Stimulated activated memory B cell treated with anti-CD40 and anti-IgM and Interleukin-4, amounts not matched to agents 10 μg/mL and 1 μg/mL and 100 μg/mL, for 72 hours (primary cell): ENCODE data around the gene ZNF526.
A peak's percentile ranks its signal among the peaks of the same experiment; 100 is the strongest.

ENCODE experiments used
- ATAC-seq: fragments of 150-1000 bp; cut with Tn5 transposase; 2 replicates; pipeline ENCODE4 v1.10.0; 2021
- H3K27ac Mint-ChIP-seq: one replicate; pipeline ENCODE4 v1.8.0; 2022; ENCODE audit warnings: mild to moderate bottlenecking, mixed read lengths
- H3K27me3 Mint-ChIP-seq: one replicate; pipeline ENCODE4 v1.8.0; 2022; ENCODE audit warnings: mixed read lengths
- H3K36me3 Mint-ChIP-seq: one replicate; pipeline ENCODE4 v1.8.0; 2022; ENCODE audit warnings: mixed read lengths
- H3K4me1 Mint-ChIP-seq: one replicate; pipeline ENCODE4 v1.8.0; 2022; ENCODE audit warnings: mixed read lengths
- H3K4me3 Mint-ChIP-seq: one replicate; pipeline ENCODE4 v1.8.0; 2022; ENCODE audit warnings: mild to moderate bottlenecking, moderate library complexity, mixed read lengths
- H3K9me3 Mint-ChIP-seq: one replicate; pipeline ENCODE4 v1.8.0; 2022; ENCODE audit warnings: mixed read lengths

The ZNF526 gene

DNA sequence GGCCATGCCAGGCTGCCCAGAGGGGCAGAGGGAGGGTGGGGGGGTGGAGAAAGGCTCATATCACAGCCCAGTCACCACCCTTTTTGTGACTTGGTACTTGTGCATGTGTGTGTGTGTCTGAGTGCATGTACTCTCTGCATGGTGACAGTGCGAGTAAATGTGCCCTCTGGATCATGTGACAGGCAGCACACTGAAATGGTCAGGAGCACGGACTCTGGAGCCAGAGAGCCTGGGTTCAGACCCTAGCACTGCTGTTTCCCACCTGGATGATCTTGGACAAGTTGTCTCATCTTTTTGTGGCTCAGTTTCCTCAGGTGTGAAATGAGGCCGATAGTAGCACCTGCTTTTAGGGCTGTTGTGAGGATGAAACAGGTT is 50.9 kb downstream of the ZNF526 start:
- peaks cover 33% of the 10 kb centered on the region for H3K36me3 Mint-ChIP-seq
- H3K4me3 Mint-ChIP-seq: peak overlapping the region; percentile 41
- H3K27me3 Mint-ChIP-seq: no peaks in the 10 kb centered on the region
- ATAC-seq: no peak
- H3K9me3 Mint-ChIP-seq: no peaks in the 10 kb centered on the region
- no peak overlapping the region for H3K27ac Mint-ChIP-seq
- peaks cover 41% of the 10 kb centered on the region for H3K4me1 Mint-ChIP-seq

DNA sequence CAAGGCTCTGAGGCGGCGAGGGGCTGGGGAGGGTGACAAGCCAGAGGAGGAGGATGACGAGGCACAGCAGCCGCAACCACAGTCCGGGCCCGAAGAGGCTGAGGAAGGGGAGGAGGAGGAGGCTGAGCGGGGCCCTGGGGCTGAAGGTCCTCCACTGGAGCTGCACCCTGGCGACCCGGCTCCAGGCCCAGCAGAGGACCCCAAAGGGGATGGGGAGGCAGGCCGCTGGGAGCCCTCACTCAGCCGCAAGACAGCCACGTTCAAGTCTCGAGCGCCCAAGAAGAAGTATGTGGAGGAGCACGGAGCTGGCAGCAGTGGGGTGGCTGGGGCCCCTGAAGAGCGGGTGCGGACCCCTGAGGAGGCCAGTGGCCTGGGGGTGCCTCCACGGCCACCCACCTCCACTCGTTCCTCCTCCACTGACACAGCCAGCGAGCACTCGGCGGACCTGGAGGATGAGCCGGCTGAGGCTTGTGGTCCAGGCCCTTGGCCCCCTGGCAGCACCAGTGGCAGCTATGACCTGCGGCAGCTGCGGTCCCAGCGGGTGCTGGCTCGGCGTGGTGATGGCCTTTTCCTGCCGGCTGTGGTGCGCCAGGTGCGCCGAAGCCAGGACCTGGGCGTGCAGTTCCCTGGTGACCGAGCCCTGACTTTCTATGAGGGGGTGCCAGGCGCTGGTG is 51.9 kb downstream of the ZNF526 start:
- no peak overlapping the region for H3K27ac Mint-ChIP-seq
- H3K4me3 Mint-ChIP-seq: no peak overlapping the region
- peaks cover 37% of the 10 kb centered on the region for H3K36me3 Mint-ChIP-seq
- no peaks in the 10 kb centered on the region for H3K9me3 Mint-ChIP-seq
- H3K4me1 Mint-ChIP-seq: peaks cover 45% of the 10 kb centered on the region
- no peaks in the 10 kb centered on the region for H3K27me3 Mint-ChIP-seq
- ATAC-seq: no peak

DNA sequence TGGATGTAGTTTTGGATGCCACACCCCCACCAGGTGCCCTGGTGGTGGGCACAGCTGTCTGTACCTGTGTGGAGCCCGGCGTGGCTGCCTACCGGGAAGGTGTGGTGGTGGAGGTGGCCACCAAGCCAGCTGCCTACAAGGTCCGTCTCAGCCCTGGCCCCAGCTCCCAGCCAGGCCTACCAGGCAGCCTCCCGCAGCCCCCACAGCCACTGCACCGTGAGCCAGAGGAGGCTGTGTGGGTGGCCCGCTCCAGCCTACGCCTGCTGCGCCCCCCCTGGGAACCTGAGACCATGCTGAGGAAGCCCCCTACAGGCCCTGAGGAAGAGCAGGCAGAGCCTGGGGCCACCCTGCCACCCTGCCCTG is 52.4 kb downstream of the ZNF526 start:
- Mint-ChIP-seq H3K27ac (no peak overlapping the region), H3K36me3 (peaks cover 37% of the 10 kb centered on the region), H3K9me3 (no peaks in the 10 kb centered on the region), H3K4me1 (peaks cover 45% of the 10 kb centered on the region), H3K27me3 (no peaks in the 10 kb centered on the region), H3K4me3 (no peak overlapping the region)
- ATAC-seq: no peak

DNA sequence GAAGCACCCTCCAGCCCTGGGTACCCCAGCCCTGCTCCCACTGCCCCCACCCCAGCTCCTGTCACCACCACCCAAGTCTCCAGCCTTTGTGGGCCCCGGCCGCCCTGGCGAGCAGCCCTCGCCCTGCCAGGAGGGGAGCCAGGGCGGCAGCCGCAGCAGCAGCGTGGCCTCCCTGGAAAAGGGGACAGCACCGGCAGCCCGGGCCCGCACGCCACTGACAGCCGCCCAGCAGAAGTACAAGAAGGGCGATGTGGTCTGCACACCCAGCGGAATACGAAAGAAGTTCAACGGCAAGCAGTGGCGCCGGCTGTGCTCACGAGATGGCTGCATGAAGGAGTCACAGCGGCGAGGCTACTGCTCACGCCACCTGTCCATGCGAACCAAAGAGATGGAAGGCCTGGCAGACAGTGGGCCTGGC is 52.9 kb downstream of the ZNF526 start:
- peaks cover 46% of the 10 kb centered on the region for H3K4me1 Mint-ChIP-seq
- no peak overlapping the region for H3K27ac Mint-ChIP-seq
- ATAC-seq: no peak
- no peaks in the 10 kb centered on the region for H3K27me3 Mint-ChIP-seq
- no peak overlapping the region for H3K4me3 Mint-ChIP-seq
- H3K9me3 Mint-ChIP-seq: no peaks in the 10 kb centered on the region
- peaks cover 37% of the 10 kb centered on the region for H3K36me3 Mint-ChIP-seq

DNA sequence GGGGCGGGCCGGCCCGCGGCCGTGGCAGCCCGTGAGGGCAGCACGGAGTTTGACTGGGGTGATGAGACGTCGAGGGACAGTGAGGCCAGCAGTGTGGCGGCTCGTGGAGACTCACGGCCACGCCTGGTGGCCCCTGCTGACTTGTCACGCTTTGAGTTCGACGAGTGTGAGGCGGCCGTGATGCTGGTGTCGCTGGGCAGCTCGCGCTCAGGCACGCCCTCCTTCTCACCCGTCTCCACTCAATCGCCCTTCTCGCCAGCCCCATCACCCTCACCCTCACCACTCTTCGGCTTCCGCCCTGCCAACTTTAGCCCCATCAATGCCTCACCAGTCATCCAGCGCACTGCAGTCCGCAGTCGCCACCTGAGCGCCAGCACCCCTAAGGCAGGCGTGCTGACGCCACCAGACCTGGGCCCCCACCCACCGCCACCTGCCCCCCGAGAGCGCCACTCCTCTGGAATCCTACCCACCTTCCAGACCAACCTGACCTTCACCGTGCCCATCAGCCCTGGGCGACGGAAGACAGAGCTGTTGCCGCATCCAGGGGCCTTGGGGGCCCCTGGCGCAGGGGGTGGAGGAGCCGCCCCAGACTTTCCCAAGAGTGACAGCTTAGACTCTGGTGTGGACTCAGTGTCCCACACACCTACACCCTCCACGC is 53.4 kb downstream of the ZNF526 start:
- no peak for ATAC-seq
- no peaks in the 10 kb centered on the region for H3K27me3 Mint-ChIP-seq
- no peak overlapping the region for H3K27ac Mint-ChIP-seq
- H3K36me3 Mint-ChIP-seq: peaks cover 37% of the 10 kb centered on the region
- H3K4me3 Mint-ChIP-seq: no peak overlapping the region
- H3K9me3 Mint-ChIP-seq: no peaks in the 10 kb centered on the region
- peaks cover 52% of the 10 kb centered on the region for H3K4me1 Mint-ChIP-seq

DNA sequence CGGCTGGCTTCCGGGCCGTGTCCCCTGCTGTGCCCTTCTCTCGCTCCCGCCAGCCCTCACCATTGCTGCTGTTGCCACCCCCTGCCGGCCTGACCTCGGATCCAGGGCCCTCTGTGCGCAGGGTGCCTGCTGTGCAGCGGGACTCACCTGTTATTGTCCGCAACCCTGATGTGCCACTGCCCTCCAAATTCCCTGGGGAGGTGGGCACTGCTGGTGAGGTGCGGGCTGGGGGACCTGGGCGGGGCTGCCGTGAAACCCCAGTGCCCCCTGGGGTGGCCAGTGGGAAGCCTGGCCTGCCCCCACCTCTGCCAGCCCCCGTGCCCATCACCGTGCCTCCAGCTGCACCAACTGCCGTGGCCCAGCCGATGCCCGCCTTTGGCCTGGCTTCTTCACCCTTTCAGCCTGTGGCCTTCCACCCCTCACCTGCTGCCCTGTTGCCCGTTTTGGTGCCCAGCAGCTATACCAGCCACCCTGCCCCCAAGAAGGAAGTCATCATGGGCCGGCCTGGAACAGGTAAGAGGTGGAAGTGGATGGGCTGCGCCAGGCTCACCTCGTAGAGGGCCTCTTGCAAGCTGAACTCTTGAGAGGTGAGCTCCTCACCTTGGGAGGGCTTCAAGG is 54.1 kb downstream of the ZNF526 start:
- H3K27ac Mint-ChIP-seq: peak overlapping the region; percentile 46
- no peak for ATAC-seq
- H3K4me3 Mint-ChIP-seq: no peak overlapping the region
- H3K4me1 Mint-ChIP-seq: peaks cover 58% of the 10 kb centered on the region
- no peaks in the 10 kb centered on the region for H3K9me3 Mint-ChIP-seq
- no peaks in the 10 kb centered on the region for H3K27me3 Mint-ChIP-seq
- peaks cover 37% of the 10 kb centered on the region for H3K36me3 Mint-ChIP-seq

DNA sequence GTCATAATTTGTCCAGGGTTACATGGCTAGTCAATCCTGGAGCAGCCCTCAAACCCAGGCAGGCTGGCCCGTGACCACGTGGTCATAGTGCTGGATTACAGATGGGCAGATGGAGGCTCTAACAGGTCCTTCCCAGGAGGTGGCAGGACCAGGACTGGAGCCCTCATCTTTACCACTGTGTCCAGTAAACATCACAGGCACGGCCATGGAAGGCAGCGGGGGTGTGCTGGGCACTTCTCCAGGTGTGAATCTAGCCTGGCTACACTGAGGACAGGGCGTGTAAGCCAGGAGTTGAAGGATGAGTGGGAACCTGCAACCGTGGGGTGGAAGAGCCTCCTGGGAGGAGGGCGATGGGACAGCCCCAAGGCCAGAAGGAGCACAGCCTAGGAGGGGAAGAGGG is 55.0 kb downstream of the ZNF526 start:
- no peaks in the 10 kb centered on the region for H3K27me3 Mint-ChIP-seq
- H3K9me3 Mint-ChIP-seq: no peaks in the 10 kb centered on the region
- peak overlapping the region; percentile 46 for H3K27ac Mint-ChIP-seq
- no peak overlapping the region for H3K4me3 Mint-ChIP-seq
- peaks cover 56% of the 10 kb centered on the region for H3K4me1 Mint-ChIP-seq
- no peak for ATAC-seq
- peaks cover 37% of the 10 kb centered on the region for H3K36me3 Mint-ChIP-seq

DNA sequence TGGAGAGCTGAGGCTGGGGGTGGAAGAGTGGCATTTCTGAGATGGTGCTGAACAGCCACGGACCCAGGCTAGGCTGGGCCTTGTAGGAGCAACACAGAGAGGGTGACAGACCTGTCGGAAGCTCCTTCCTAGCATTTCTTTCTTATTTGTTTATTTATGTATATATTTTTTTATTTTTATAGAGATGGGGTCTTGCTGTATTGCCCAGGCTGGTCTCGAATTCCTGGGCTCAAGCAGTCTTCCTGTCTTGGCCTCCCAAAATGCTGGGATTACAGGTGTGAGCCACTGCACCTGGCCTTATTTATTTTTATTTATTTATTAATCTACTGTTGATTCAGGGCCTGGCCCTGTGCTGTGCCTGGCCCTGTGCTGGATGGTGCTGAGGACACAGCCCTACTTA is 55.4 kb downstream of the ZNF526 start:
- Mint-ChIP-seq H3K27ac (peak overlapping the region; percentile 46), H3K4me3 (no peak overlapping the region), H3K36me3 (peaks cover 37% of the 10 kb centered on the region), H3K4me1 (peaks cover 52% of the 10 kb centered on the region), H3K27me3 (no peaks in the 10 kb centered on the region), H3K9me3 (no peaks in the 10 kb centered on the region)
- ATAC-seq: no peak

DNA sequence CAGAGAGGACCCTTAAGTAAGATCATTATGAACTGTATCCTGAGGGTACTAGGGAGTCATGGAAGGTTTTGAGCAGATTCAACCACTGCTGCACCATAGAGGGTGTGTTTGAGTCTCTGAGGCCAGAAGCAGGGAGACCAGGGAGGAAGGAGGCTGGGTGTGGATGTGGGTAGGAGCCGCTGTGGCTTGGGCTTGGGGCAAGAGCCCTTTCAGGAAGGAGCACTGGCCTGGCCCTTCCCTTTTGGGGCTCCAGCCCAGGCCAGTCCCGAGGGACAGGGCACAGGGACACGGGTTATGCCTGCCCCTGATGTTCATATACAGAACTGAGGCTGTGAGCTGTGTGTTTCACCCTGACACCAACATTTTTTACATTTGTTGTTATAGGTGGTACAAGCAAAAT is 56.2 kb downstream of the ZNF526 start:
- Mint-ChIP-seq H3K27ac (peak overlapping the region; percentile 2), H3K27me3 (no peaks in the 10 kb centered on the region), H3K4me1 (peaks cover 44% of the 10 kb centered on the region), H3K4me3 (no peak overlapping the region), H3K36me3 (peaks cover 37% of the 10 kb centered on the region), H3K9me3 (no peaks in the 10 kb centered on the region)
- no peak for ATAC-seq

DNA sequence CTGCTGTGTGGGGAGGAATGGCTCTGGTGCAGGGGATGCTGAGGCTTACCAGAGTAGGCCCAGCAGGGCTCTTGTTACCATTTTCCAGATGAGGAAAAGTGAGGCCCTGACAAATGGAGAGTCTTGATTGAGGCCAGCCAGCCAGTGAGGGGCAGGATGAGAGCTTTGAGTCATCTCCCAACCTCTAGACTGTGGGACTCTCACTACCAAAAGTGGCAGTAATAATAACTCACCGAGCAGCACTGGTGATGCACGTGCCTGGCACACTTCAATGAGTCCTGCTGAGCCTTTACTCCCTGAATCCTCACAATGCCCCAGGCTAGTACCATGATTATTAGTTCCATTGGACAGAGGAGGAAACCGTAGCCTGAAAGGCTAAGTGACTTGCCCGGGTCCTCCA is 56.7 kb downstream of the ZNF526 start:
- H3K27ac Mint-ChIP-seq: no peak overlapping the region
- H3K36me3 Mint-ChIP-seq: peaks cover 32% of the 10 kb centered on the region
- H3K9me3 Mint-ChIP-seq: no peaks in the 10 kb centered on the region
- no peak overlapping the region for H3K4me3 Mint-ChIP-seq
- H3K4me1 Mint-ChIP-seq: peaks cover 39% of the 10 kb centered on the region
- no peaks in the 10 kb centered on the region for H3K27me3 Mint-ChIP-seq
- ATAC-seq: no peak
